PFSK-1 (cell line): ENCODE results near the gene EEF1AKMT3.

Experiments used
- FOXP2 ChIP-seq: optimal IDR thresholded peaks from 2 replicates; pipeline ENCODE3; 2011; ENCODE audit warnings: borderline replicate concordance, control low read depth, inconsistent platforms; ENCODE audit not compliant: insufficient read depth; ENCODE audit errors: extremely low read length, extremely low read depth
- POLR2AphosphoS5 ChIP-seq: IDR thresholded peaks from 2 replicates; pipeline ENCODE4 v1.6.1; 2012; ENCODE audit warnings: low read depth, mild to moderate bottlenecking, control low read depth, low read length, moderate library complexity
- REST ChIP-seq, 2 experiments: IDR thresholded peaks; 2 replicates each; pipeline versions ENCODE4 v1.6.1 to v1.8.0; 2011 to 2012; ENCODE audit warnings: low read depth in 2 of 2, low read length in 2 of 2, control low read depth in 1 of 2, inconsistent platforms in 1 of 2, mild to moderate bottlenecking in 1 of 2, moderate library complexity in 1 of 2; ENCODE audit not compliant: insufficient read depth in 1 of 2
- SIN3A ChIP-seq: IDR thresholded peaks from 2 replicates; pipeline ENCODE4 v1.6.1; 2012; ENCODE audit warnings: mild to moderate bottlenecking, low read length, moderate library complexity, borderline replicate concordance; ENCODE audit not compliant: insufficient read depth
- TAF1 ChIP-seq: IDR thresholded peaks from 2 replicates; pipeline ENCODE4 v1.6.1; 2012; ENCODE audit warnings: low read length, control low read depth, borderline replicate concordance; ENCODE audit not compliant: insufficient read depth

GRCh38 chr12:57752668-57753000 is 19.8 kb upstream of the EEF1AKMT3 start:
- TF ChIP-seq REST (IDR thresholded peaks at IDR 0.05; ENCODE audit: insufficient read depth in 1 of 2, low read depth in 2 of 2, low read length in 2 of 2) = no peak
- TF ChIP-seq POLR2AphosphoS5 = no peak
- no peak for TF ChIP-seq SIN3A
- TF ChIP-seq TAF1 = no peak
- TF ChIP-seq FOXP2 = no peak
